GM10248 (cell line): Measurements from ENCODE around the gene TPK1.
A peak's percentile ranks its signal among the peaks of the same experiment; 100 is the strongest.
"Not testable (repeated sequence)": the region's sequence is repeated elsewhere in the genome, so short reads cannot be mapped to it uniquely, and the experiment has no call there.

Experiments
- CTCF ChIA-PET: fragments of 300-600 bp; sonication (Branson Sonifier 250); formaldehyde crosslinking; extraction: SDS; loops from one replicate; lab custom pipeline; 2021; ENCODE audit warnings: antibody characterized with exemption; lab: Yijun Ruan, JAX
- POLR2A ChIA-PET: fragments of 350-650 bp; sonication (Branson Sonifier 250); formaldehyde crosslinking; extraction: SDS; loops from one replicate; lab custom pipeline; 2020; ENCODE audit warnings: antibody characterized with exemption; lab: Yijun Ruan, JAX
- DNase-seq: peaks from one replicate; pipeline ENCODE4 v3.0.0; 2012; ENCODE audit errors: extremely low spot score
- TF ChIP-seq, protein P1 (sequence below): IDR thresholded peaks from 2 replicates; pipeline ENCODE4 v1.5.1; 2012; ENCODE audit warnings: mild to moderate bottlenecking, low read depth; ENCODE audit errors: extremely low read depth, missing control alignments, control extremely low read depth

The TPK1 gene

GRCh38 chr7:144786522-144786921, 49.3 kb downstream of the TPK1 start:
- peak; percentile 16 for DNase-seq
- ChIA-PET CTCF (interaction anchor here (0.7 to 3.8 kb wide), 7 partner anchors 10 to 50 kb away, joined by 3 to 19 read pairs (median 5); partner anchors contain the start of gene TPK1), POLR2A (no interaction called here)
- TF ChIP-seq, protein P1, sequence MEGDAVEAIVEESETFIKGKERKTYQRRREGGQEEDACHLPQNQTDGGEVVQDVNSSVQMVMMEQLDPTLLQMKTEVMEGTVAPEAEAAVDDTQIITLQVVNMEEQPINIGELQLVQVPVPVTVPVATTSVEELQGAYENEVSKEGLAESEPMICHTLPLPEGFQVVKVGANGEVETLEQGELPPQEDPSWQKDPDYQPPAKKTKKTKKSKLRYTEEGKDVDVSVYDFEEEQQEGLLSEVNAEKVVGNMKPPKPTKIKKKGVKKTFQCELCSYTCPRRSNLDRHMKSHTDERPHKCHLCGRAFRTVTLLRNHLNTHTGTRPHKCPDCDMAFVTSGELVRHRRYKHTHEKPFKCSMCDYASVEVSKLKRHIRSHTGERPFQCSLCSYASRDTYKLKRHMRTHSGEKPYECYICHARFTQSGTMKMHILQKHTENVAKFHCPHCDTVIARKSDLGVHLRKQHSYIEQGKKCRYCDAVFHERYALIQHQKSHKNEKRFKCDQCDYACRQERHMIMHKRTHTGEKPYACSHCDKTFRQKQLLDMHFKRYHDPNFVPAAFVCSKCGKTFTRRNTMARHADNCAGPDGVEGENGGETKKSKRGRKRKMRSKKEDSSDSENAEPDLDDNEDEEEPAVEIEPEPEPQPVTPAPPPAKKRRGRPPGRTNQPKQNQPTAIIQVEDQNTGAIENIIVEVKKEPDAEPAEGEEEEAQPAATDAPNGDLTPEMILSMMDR, result peak; percentile 47

DNA sequence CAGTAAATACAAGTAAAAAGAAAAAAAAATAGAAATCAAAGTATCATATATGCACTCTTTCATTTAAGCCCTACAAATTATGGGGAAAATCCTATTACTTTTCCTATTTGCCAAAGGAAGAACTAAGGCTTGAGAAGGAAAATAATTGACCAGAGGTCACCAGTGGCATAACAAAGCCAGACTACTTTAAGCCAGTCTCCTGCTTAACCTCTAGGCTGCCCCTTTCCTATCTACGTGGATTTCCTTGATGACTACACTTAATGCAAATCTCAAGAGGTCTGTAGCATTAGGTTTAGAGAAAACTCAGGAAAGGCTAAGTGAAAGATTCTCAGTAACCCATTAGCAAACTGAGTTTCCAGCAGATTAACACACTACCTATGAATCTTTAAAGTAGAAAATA, 49.8 kb downstream of the TPK1 start:
- POLR2A ChIA-PET, result no interaction called here
- no peak for DNase-seq
- CTCF ChIA-PET, result interaction anchor here (0.7 to 3.8 kb wide), 7 partner anchors 11 to 50 kb away, joined by 3 to 19 read pairs (median 4); partner anchors contain the start of gene TPK1
- TF ChIP-seq, protein P1, result no peak

- TF ChIP-seq, protein P1, result no peak
- POLR2A ChIA-PET, result no interaction called here
- CTCF ChIA-PET, result interaction anchor here (1.1 to 3.8 kb wide), 5 partner anchors 11 to 50 kb away, joined by 3 to 19 read pairs (median 5); partner anchors contain the start of gene TPK1
- DNase-seq, result no peak
Observed at GRCh38 chr7:144785521-144785920, 50.3 kb downstream of the TPK1 start.

- TF ChIP-seq, protein P1, result no peak
- no peak for DNase-seq
- ChIA-PET CTCF (interaction anchor here (1.2 to 3.8 kb wide), 3 partner anchors 12 to 51 kb away, joined by 3 to 19 read pairs (median 7); partner anchors contain the start of gene TPK1), POLR2A (interaction anchor here (0.6 kb wide), 1 partner anchor 154 kb away, joined by 5 read pairs; no protein-coding TSS in a partner anchor)
Observed at GRCh38 chr7:144784943-144785342, 50.9 kb downstream of the TPK1 start.

DNA sequence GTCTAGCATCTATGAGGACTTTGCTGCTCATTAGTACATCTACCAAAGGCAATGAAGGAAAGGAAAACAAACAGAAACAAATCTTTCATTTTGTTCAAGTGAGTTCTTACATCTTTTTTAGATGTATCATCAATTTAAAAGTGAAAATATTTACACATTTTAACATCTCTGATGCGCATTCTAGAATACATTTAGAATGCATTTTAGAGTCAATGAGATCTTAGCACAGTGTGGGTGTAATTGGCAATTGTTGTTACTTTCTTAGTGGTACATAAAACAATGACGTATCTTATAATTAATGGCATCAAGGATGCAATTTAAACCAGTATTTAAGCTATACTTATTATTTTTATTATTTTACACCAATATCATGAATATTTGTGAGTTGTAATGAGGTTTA, 51.4 kb downstream of the TPK1 start:
- POLR2A ChIA-PET, result interaction anchor here (0.6 kb wide), 1 partner anchor 154 kb away, joined by 5 read pairs; no protein-coding TSS in a partner anchor
- DNase-seq, result no peak
- CTCF ChIA-PET, result no interaction called here
- TF ChIP-seq, protein P1, result no peak

GRCh38 chr7:144782883-144783282, 53.0 kb downstream of the TPK1 start:
- TF ChIP-seq, protein P1, result no peak
- ChIA-PET CTCF (no interaction called here), POLR2A (no interaction called here)
- no peak for DNase-seq

DNA sequence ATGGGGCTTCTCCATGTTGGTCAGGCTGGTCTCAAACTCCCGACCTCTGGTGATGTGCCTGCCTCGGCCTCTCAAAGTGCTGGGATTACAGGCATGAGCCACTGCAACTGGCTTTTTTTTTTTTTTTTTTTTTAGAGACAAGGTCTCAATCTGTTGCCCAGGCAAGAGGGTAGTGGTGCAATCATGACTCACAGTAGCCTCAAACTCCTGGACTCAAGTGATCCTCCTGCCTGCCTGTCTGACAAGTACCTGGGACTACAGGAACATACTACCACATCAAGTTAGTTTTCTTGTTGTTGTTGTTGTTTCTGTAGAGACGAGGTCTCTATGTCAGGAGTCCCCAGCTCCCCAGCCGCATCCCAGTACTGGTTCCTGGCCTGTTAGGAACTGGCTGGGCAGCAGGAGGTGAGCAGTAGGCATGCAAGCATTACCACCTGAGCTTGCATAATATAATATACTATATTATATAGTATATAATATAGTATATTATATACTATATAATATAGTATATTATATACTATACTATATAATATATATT, 55.7 kb downstream of the TPK1 start:
- ChIA-PET CTCF (no interaction called here), POLR2A (no interaction called here)
- DNase-seq, result no peak
- TF ChIP-seq, protein P1, result no peak

DNA sequence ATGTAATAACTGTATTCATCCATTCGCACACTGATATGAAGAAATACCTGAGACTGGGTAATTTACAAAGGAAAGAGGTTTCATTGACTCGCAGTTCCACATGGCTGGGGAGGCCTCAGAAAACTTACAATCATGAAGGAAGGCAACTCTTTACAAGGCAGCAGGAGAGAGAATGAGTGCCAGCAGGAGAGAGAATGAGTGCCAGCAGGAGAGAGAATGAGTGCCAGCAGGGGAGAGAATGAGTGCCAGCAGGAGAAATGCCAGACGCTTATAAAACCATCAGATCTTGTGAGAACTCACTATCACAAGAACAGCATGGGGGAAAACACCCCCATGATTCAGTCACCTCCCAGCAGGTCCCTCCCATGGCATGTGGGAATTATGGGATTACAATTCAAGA, 58.0 kb downstream of the TPK1 start:
- POLR2A ChIA-PET, result not testable (repeated sequence)

More for the DNA sequence above, 58.0 kb downstream of the TPK1 start:
- not testable (repeated sequence) for DNase-seq
- CTCF ChIA-PET, result interaction anchor here (1.7 kb wide), 1 partner anchor 15 kb away, joined by 3 read pairs; no protein-coding TSS in a partner anchor
